DMS153 treated with DMSO at 0.1 percent for 48 hours (cell line): Measurements from ENCODE around the gene AGO3.

ENCODE experiments used
- DNase-seq: peaks from one replicate; lab custom pipeline; 2025; ENCODE audit not compliant: unreplicated experiment; lab: John Stamatoyannopoulos, UW

Gene AGO3

GRCh38 chr1:36094621-36095061, 163.7 kb downstream of the AGO3 start:
- DNase-seq, result no peak

DNA sequence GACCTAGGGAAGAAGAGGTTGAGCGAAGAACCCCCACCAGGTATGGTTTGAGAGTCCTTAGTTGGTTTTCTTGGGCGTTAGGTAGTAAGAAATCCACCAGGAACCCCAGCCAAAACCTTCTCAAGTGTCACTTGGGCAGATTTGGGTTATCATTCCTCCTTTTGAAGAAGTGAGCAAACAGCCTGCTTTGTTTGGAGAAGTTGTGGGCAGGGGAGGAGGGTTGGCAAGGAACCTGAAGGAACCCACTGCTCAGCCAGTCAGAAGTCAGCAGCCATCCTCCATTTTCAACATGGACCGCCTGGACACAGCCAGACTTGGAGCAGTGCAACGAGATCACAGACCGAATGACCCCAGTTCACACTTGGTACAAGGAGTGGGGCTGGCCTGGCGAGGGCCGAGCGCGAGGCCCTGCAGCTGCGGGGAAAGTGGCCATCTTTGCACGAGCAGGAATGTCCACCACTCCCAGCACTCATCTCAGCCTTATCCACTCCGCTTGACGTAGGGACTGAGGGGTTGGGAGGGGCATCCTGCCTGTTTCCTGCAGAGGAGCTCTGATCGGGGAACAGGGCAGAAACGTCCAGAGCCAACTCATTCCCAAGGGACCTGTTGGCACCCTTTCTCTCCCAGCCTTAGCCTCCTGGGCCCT, 165.0 kb downstream of the AGO3 start:
- no peak for DNase-seq

DNA sequence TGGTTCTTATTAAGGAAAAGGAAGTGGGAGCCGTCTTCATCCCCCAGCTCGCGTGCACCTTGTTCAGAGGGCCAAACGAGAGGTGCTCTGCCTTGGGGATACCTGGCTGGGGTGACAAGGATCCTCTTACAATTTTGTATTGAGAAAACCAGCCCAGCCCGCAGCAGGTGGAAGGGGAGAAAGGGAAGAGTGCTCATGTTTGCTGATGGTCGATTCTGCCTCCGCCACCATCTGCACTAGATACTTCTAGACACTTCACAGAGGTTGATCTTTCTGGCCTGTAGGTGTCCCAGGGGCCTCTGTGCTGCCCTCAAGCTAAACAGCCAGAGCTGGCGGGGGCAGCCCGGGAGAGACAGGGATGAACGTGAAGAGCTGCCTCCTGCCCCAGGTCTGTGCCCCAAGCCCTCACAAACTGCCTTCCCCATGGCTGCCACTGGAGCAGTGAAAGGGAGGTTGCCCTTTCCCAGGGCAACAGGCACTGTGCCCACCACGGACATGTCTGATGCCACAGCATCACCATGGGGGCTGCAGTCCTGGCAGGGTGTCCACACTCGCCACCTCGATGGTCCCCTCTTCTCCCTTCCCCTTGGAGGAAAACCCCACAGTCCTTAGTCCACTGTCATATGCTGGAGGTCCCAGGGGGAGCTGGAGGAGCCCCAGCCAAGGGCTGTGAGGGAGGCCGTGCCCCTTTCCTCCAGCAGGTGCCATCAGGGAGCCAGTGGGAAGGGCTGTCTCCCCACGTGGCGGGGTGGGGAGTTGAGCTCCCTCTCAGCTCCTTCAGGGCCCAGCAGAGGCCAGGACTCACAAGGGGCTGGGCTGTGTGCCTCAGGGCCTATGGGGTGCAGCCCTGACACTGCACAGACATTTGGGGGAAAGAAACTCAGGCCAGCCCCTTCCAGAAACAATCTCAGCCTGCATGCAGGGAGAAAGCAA, 165.9 kb downstream of the AGO3 start:
- no peak for DNase-seq

DNA sequence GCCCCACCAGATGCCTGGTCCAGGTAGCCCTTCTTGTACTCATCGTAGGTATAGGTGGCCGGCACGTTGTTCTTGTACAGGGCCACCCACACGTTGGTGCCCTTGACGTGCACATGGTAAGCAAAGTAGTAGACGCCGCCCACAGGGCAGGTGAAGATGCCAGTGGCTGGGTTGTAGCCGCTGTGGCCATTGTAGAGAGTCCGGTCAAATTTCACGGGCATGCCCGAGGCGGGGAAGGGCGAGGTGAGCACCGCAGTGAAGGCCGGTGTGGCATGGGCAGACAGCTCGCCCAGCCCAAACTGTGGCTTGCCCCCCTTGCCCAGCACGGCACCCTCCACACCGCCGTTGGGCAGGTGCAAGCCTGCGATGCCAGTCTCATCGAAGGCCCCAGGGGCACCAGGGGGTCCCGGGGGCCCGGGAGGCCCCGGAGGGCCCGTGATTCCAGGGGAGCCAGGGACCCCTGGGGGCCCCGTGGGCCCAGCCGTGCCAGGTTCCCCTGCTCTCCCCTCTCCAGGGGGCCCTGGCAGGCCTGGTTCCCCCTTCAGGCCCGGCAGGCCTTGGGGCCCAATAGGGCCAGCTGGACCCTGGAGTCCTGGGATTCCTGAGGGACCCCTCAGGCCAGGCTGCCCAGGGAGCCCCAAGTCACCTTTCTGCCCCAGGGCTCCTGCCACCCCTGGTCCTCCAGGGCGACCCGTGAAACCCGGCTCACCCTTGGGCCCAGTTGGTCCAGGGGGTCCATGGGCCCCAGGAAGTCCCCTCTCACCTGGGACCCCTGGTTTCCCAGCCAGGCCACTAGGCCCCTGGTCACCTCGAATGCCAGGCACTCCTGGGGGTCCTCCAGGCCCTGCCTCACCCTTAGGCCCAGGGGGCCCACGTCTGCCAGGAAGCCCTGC, 167.0 kb downstream of the AGO3 start:
- no peak for DNase-seq

GRCh38 chr1:36098650-36099365, 167.9 kb downstream of the AGO3 start:
- DNase-seq, result no peak

- peak; percentile 62 for DNase-seq
These were observed 168.9 kb downstream of the AGO3 start for GRCh38 chr1:36099681-36100341.

DNA sequence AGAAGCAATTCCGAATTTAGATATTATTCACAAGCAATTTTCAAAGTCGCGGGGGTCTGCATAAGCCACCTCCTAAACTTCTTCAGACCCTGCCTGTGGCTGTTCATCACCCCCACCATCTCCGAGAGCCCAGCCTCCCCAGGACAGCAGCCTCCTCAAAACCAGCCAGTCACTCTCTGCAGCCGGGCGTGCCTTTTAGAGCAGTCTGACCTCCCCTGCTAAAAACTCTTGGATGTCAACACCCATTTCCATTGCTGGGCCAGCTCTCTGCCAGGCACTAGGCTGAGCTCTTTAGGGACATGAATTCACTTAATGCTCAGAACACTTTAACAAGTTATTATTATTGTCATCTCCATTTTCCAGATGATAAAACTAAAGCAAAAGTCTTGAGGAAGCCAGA, 169.5 kb downstream of the AGO3 start:
- DNase-seq, result no peak

GRCh38 chr1:36101546-36101945, 170.6 kb downstream of the AGO3 start:
- DNase-seq, result no peak

- DNase-seq, result no peak
These were observed 175.4 kb downstream of the AGO3 start for GRCh38 chr1:36106269-36106668.

DNA sequence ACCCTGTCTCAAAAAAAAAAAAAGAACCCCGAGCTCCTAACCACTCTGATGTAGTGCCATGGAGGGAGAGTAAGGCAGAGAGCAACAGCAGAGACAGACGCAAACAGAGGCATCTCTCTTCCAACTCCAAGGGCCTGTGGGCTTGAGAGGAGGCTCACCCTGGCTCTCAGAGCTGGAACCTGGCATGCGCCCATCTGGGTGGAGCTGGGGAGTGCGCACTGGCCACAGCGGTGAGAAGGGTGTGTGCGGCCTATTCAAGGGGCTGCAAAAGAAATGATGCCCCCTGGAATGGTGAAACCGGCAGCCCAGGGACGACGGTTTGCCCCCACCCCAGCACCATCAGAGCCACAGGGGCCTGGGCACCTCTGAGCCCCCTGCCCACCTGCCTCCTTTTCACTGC, 176.5 kb downstream of the AGO3 start:
- no peak for DNase-seq

DNA sequence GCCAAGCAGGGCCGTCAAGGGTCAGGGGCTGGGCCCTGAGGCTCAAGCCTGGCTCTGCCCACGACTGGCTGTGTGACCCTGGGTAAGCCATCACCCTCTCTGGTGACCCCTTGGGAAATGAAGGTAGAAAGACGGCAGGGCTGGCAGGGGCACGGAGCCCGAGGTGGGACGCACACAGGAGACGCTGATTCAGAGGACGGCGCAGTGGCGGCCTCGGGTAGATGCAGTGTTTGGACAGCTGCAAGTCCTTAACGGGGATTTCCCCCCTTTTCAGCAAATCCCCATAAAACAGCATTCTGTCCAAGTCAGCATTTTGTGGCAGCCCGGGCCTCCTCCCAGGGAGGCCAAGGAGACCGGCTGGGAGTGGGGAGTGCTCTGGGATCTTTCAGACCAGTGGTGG, 177.4 kb downstream of the AGO3 start:
- DNase-seq, result no peak

- DNase-seq, result no peak
These were observed 178.3 kb downstream of the AGO3 start for GRCh38 chr1:36109041-36109679.

DNA sequence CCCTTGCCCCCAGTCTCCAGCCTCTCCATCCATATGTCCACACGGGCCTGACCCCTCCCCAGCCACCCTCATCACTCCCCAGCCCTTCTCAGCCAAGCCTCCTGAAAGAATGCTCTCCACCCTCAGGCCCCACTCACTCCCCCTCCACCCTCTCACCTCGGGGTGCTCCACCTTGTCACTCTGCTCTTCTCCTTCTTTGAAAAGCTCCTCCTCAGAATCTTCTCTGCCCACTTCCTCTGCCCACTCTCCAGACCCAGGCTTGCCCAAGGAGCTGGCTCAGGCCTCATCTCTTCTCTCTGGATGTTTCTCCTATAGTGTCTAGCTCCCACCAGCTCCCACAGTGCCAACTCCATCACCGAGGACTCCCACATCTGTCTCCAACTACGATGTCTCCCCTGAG, 180.2 kb downstream of the AGO3 start:
- DNase-seq, result no peak

DNA sequence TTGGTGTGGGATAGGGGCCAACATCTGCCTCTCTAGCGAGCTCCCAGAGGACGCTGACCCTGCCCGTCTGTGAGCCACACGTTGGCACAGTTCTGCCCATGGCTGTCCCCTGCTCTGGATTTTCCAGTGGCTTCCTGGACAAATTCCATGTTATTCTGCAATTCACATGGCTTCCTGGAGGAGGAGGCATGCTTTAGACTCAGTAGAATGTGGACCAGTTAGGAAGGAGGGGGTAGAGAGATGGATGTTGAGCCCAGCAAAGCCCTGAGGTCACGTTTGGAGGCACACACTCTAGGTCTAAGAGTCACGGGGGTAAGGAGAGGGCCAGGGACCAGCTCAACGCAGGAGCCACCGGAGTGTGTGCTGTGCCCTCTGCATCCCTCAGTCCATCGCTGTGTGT, 181.9 kb downstream of the AGO3 start:
- DNase-seq, result no peak

- no peak for DNase-seq
These were observed 183.5 kb downstream of the AGO3 start for GRCh38 chr1:36114371-36114770.

DNA sequence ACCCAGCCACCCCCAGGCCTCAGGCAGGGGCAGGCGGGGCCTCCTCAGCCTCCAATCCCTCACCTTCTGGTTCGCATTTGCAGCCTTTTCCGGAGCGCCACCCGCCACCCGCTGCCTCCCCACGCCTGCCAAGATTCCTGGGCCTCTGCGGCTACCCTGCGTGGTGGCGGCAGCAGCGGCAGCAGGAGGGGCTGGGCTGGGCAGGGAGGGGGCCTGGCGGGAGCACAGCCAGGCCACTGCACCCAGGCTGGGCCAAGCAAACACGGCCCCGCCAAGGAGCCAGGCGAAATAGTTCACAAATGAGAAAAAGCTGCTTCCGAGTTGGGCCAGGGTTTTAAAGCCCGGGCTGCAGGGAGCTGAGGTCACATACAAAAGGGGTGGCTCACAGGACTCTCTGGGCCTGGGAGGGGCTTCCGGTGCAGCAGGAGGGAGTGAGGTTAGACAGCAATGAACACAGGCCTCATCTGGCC, 184.3 kb downstream of the AGO3 start:
- DNase-seq, result no peak

DNA sequence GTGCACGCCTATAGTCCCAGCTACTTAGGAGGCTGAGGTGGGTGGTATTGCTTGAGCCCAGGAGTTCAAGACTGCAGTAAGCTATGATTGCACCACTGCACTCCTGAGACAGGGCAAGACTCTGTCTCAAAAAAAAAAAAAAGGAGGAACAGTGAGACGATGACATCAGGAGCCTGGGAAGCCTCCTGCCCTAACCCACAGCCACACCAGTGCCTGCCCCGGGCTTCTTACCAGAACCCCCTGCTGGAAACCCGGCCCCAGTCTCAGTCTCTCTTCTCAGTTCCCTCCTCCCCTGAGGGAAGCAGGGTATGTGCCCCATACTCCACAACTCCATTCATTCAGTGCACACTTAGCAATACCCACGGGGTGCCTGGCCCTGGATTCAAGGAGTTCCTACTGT, 185.0 kb downstream of the AGO3 start:
- no peak for DNase-seq

DNA sequence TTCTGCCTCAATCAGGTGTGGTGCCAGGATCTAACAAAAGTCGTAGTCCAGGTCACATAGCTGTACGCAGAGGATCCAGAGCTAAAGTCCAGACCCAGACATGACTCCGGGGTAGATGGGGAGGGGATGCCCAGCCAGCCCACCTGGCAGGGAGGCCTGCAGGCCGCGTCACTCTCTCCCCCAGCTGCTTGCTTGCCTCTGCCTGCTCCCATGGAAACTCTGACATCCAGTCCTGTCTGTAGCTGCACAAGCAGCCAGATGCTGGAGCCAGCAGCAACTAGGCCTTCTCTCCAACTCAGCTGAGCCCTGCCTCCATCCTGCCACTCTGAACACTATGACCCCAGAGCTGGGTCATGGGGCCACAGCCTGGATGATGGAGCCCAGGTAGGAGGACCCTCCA, 186.0 kb downstream of the AGO3 start:
- no peak for DNase-seq

DNA sequence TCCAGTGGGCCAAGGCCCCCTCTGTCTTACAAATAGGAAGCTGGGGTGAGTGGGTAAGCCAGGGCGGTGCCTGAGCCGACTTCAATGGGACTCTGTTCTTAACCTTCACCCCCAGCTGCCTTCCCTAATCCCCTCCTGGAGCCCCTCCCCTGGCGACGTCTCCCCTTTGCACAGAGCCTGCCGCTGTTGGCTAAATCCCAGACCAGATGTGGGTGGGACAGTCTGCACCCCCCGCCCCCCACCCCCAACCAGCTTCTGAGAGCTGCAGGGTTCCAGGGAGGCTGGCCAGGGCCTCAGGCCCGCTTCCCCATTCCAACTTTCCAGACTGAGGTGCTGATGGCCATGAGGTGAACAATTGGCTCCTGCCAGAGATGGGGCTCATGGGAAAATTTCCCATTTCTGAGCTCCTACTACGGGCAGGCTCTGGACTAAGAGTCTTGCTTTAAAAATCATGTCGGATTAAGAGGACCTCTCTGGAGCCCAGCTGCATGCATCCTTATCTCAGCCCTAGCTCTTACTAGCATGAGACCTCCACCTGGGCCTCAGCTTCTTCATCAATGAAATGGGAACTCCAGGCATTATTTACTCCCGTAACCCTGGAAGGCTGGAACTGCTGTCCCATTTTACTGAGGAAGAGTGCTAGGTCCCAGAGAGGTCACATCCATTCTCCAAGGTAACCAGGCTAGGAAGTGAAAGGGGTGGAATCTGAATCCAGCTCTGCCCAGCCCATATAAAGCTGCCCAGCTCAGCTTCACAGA, 187.7 kb downstream of the AGO3 start:
- no peak for DNase-seq
